ENCODE measurements around the gene SP100. TPM values are rescaled to one million over a fixed set of nuclear protein-coding genes. Genes with fewer than 3 reads are reported as not detected.

Gene SP100
- total RNA-seq, 2 experiments from 2014 or later: 242 to 243 TPM

- intact Hi-C loops (cut with DNase I, micrococcal nuclease): no loop called here
- CTCF ChIA-PET: no interaction called here
- POLR2A ChIA-PET: no interaction called here
- no peaks in the 10 kb centered on the region for H3K4me1 ChIP-seq (ENCODE audit: insufficient read depth, low read length)
- ATAC-seq (ENCODE audit: poor library complexity): no peak
- no peak overlapping the region for H3K27ac Mint-ChIP-seq
- no peaks in the 10 kb centered on the region for H3K27me3 Mint-ChIP-seq
- TF ChIP-seq CTCF (IDR thresholded peaks at IDR 0.05): no peak
- H3K36me3 Mint-ChIP-seq (ENCODE audit: low read depth): peaks cover 97% of the 10 kb centered on the region
- H3K4me1 Mint-ChIP-seq (ENCODE audit: low read depth): no peaks in the 10 kb centered on the region
- H3K4me3 Mint-ChIP-seq: no peak overlapping the region
- H3K9me3 ChIP-seq (ENCODE audit: control insufficient read depth in 1 of 2, insufficient read depth in 1 of 2, low read length in 2 of 2): no peaks in the 10 kb centered on the region
- no peaks in the 10 kb centered on the region for H3K27me3 ChIP-seq (ENCODE audit: control insufficient read depth in 1 of 2, insufficient read depth in 2 of 2, low read length in 2 of 2)
- no peak for DNase-seq
- no peak overlapping the region for H3K27ac ChIP-seq (ENCODE audit: low read depth in 1 of 2, low read length in 2 of 2)
- no peaks in the 10 kb centered on the region for H3K9me3 Mint-ChIP-seq
- H3K4me3 ChIP-seq (ENCODE audit: low read length): no peak overlapping the region
- H3K36me3 ChIP-seq (ENCODE audit: insufficient read depth, low read length): peaks cover 91% of the 10 kb centered on the region
Observed at GRCh38 chr2:230503798-230504197, 87.8 kb downstream of the SP100 start.

- H3K27ac ChIP-seq (ENCODE audit: low read depth in 1 of 2, low read length in 2 of 2): no peak overlapping the region
- Mint-ChIP-seq H3K36me3 (ENCODE audit: low read depth) (peaks cover 98% of the 10 kb centered on the region), H3K27ac (no peak overlapping the region), H3K4me1 (ENCODE audit: low read depth) (no peaks in the 10 kb centered on the region), H3K4me3 (no peak overlapping the region), H3K27me3 (no peaks in the 10 kb centered on the region), H3K9me3 (no peaks in the 10 kb centered on the region)
- intact Hi-C loops (cut with DNase I, micrococcal nuclease): no loop called here
- H3K4me1 ChIP-seq (ENCODE audit: insufficient read depth, low read length): no peaks in the 10 kb centered on the region
- no peaks in the 10 kb centered on the region for H3K27me3 ChIP-seq (ENCODE audit: control insufficient read depth in 1 of 2, insufficient read depth in 2 of 2, low read length in 2 of 2)
- DNase-seq (no peak), ATAC-seq (ENCODE audit: poor library complexity) (no peak)
- no peak overlapping the region for H3K4me3 ChIP-seq (ENCODE audit: low read length)
- H3K36me3 ChIP-seq (ENCODE audit: insufficient read depth, low read length): peaks cover 90% of the 10 kb centered on the region
- ChIA-PET CTCF (no interaction called here), POLR2A (no interaction called here)
- no peaks in the 10 kb centered on the region for H3K9me3 ChIP-seq (ENCODE audit: control insufficient read depth in 1 of 2, insufficient read depth in 1 of 2, low read length in 2 of 2)
- TF ChIP-seq CTCF (IDR thresholded peaks at IDR 0.05): no peak
Observed at GRCh38 chr2:230505162-230505561, 89.2 kb downstream of the SP100 start.

- no peak for ATAC-seq (ENCODE audit: poor library complexity)
- POLR2A ChIA-PET: no interaction called here
- H3K36me3 Mint-ChIP-seq (ENCODE audit: low read depth): peaks cover 65% of the 10 kb centered on the region
- H3K4me1 Mint-ChIP-seq (ENCODE audit: low read depth): no peaks in the 10 kb centered on the region
- no peak overlapping the region for H3K4me3 Mint-ChIP-seq
- no peak overlapping the region for H3K4me3 ChIP-seq (ENCODE audit: low read length)
- H3K27ac ChIP-seq (ENCODE audit: low read depth in 1 of 2, low read length in 2 of 2): no peak overlapping the region
- no peaks in the 10 kb centered on the region for H3K4me1 ChIP-seq (ENCODE audit: insufficient read depth, low read length)
- H3K36me3 ChIP-seq (ENCODE audit: insufficient read depth, low read length): peaks cover 42% of the 10 kb centered on the region
- intact Hi-C loops (cut with DNase I, micrococcal nuclease): no loop called here
- no peaks in the 10 kb centered on the region for H3K9me3 Mint-ChIP-seq
- H3K27ac Mint-ChIP-seq: no peak overlapping the region
- H3K27me3 ChIP-seq (ENCODE audit: control insufficient read depth in 1 of 2, insufficient read depth in 2 of 2, low read length in 2 of 2): no peaks in the 10 kb centered on the region
- H3K9me3 ChIP-seq (ENCODE audit: control insufficient read depth in 1 of 2, insufficient read depth in 1 of 2, low read length in 2 of 2): no peaks in the 10 kb centered on the region
- H3K27me3 Mint-ChIP-seq: no peaks in the 10 kb centered on the region
- DNase-seq: no peak
- TF ChIP-seq CTCF (IDR thresholded peaks at IDR 0.05): no peak
- CTCF ChIA-PET: no interaction called here
Observed at GRCh38 chr2:230512955-230513748, 97.2 kb downstream of the SP100 start.
